ENCODE measurements around the gene SNW1. TPM values are rescaled to one million over a fixed set of nuclear protein-coding genes. Genes with fewer than 3 reads are reported as not detected.
"Not testable (repeated sequence)": the region's sequence is repeated elsewhere in the genome, so short reads cannot be mapped to it uniquely, and the experiment has no call there.

SNW1 gene
- total and polyA plus RNA-seq, 8 donors: 13.7 to 35.0 (median 30.2) TPM

DNA sequence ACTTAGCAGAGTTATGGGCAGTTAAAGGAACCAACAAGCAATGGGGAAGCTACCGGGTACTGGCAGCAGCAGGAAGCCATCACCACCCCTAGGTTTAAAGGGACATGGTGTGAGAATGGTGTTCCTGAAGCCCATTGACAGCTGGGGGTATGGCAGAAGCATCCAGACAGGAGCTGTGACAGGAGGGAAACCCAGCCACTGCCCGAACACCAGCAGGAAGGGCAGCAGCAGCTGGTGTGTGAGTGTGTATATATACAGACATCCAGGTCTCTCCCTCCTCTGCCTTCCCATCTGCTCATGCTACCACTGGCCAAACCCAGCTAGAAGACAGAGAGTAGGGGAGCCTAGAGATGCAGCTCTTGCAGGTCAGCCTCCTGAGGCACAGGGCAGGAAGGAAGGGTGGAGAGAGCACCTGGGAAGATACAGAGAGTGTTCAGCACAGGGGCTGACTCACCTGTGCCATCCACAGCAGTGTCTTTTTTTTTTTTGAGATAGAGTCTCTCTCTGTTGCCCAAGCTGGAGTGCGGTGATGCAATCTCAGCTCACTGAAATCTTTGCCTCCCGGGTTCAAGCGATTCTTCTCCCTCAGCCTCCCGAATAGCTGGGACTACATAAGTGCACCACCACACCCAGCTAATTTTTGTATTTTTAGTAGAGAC is 29.7 kb upstream of the SNW1 start:
- WGBS, 2 donors: 70 to 79% methylated on average over 6 of the region's 6 CpGs
- Histone ChIP-seq H3K4me1 (no peaks in the 10 kb centered on the region), H3K4me3 (no peak overlapping the region), H3K9me3 (no peaks in the 10 kb centered on the region), H3K36me3 (no peaks in the 10 kb centered on the region), H3K27ac (no peak overlapping the region), H3K27me3 (no peaks in the 10 kb centered on the region)
- ATAC-seq (no peak), DNase-seq (no peak), FAIRE-seq (no peak)
- TF ChIP-seq, protein P1, sequence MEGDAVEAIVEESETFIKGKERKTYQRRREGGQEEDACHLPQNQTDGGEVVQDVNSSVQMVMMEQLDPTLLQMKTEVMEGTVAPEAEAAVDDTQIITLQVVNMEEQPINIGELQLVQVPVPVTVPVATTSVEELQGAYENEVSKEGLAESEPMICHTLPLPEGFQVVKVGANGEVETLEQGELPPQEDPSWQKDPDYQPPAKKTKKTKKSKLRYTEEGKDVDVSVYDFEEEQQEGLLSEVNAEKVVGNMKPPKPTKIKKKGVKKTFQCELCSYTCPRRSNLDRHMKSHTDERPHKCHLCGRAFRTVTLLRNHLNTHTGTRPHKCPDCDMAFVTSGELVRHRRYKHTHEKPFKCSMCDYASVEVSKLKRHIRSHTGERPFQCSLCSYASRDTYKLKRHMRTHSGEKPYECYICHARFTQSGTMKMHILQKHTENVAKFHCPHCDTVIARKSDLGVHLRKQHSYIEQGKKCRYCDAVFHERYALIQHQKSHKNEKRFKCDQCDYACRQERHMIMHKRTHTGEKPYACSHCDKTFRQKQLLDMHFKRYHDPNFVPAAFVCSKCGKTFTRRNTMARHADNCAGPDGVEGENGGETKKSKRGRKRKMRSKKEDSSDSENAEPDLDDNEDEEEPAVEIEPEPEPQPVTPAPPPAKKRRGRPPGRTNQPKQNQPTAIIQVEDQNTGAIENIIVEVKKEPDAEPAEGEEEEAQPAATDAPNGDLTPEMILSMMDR (IDR thresholded peaks at IDR 0.05): no peak
- intact Hi-C loops (cut with DNase I): no loop called here

DNA sequence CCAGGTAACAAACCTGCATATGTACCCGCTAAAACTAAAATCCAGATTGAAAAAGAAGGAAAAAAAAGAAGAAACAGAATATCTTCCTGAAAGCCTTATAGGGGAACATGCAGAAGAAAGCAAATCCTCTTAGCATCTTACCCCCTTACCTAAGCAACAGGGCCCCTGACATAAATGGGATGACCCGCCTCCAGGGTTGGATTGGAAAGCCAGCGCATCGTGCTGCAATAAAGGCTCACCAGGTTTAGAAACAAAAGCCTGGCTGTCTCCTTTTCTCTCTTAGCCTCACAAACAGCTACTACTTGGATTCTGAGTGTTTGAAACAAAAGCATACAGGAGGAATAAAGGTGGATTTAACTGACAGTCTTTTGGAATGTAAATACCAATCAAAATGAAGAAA is 25.2 kb upstream of the SNW1 start:
- TF ChIP-seq, protein P1 (IDR thresholded peaks at IDR 0.05): no peak
- Histone ChIP-seq H3K27me3 (no peaks in the 10 kb centered on the region), H3K36me3 (no peaks in the 10 kb centered on the region), H3K27ac (no peak overlapping the region), H3K9me3 (no peaks in the 10 kb centered on the region), H3K4me1 (no peaks in the 10 kb centered on the region), H3K4me3 (no peak overlapping the region)
- ATAC-seq: no peak
- intact Hi-C loops (cut with DNase I): no loop called here
- FAIRE-seq: no peak
- 42 to 48% methylated on average over 4 of the region's 4 CpGs for WGBS, 2 donors
- DNase-seq: no peak

DNA sequence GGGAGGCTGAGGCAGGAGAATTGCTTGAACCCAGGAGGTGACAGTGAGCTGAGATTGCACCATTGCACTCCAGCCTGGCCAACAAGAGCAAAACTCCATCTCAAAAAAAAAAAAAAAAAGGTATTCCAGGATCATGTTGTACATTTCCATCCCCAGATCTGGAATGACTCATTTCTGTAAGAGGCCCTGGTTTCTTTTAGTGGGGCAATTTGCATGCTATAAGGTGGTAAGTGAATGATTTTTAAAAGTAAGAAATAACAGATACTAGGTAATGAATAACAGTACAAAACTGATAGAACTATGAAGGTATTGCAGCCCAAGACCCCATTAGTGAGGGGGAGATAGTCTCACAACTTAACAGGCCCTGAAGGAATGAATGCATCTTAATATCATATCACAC is 21.2 kb upstream of the SNW1 start:
- FAIRE-seq (no peak), DNase-seq (no peak), ATAC-seq (no peak)
- no peaks in the 10 kb centered on the region for H3K27me3 ChIP-seq
- H3K9me3 ChIP-seq: no peaks in the 10 kb centered on the region
- H3K4me1 ChIP-seq: no peaks in the 10 kb centered on the region
- intact Hi-C loops (cut with DNase I): no loop called here
- no peak overlapping the region for H3K4me3 ChIP-seq
- H3K27ac ChIP-seq: no peak overlapping the region
- H3K36me3 ChIP-seq: no peaks in the 10 kb centered on the region
- TF ChIP-seq, protein P1 (IDR thresholded peaks at IDR 0.05): no peak

DNA sequence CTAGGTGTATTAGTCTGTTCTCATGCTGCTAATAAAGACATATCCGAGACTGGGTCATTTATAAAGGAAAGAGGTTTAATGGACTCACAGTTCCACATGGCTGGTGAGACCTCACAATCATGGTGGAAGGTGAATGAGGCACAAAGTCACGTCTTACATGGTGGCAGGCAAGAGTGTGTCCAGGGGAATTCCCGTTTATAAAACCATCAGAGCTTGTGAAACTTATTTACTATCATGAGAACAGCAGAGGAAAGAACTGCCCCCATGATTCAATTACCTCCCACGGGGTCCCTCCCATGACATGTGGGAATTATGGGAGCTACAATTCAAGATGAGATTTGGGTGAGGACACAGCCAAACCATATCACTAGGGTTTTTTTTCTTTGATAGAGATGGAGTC is 13.0 kb upstream of the SNW1 start:
- ATAC-seq; H3K36me3 ChIP-seq; H3K4me1 ChIP-seq; FAIRE-seq; H3K27me3 ChIP-seq; H3K4me3 ChIP-seq; H3K9me3 ChIP-seq; DNase-seq; intact Hi-C loops (cut with DNase I); H3K27ac ChIP-seq: not testable (repeated sequence)
- 64 to 84% methylated on average over 4 of the region's 4 CpGs for WGBS, 2 donors

DNA sequence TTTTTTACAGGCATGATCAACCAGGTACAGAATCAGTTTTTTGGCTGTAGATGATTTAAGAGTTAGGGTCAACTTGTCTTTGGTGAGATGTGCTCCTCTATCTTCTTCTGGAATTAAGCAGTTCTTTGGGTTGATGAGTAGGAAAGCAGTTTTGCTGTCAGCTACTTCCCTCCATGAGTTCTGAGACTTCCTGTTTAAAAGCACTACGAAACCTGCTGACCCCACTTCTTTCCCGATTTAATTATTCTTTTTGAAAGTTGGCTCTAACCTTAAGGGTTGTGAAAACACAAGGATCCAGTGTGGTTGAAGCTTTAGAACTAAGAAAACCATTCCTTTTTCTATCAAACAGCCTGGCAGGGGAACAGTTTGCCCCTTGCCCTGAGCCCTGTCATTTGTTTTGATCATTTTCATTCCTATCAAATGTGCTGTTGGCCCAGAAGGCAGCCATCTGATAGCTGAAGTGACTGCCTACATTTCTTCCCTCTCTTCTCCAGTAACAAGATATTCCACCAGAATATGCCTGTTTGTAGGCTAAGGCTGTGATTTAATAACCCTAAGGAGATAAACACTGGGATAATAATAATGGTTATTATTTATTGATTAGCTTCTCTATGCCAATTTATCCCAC is 7.6 kb upstream of the SNW1 start:
- H3K27me3 ChIP-seq; H3K36me3 ChIP-seq; H3K4me1 ChIP-seq; intact Hi-C loops (cut with DNase I); DNase-seq; FAIRE-seq; H3K4me3 ChIP-seq; H3K9me3 ChIP-seq: not testable (repeated sequence)
- H3K27ac ChIP-seq: peak overlapping the region in 1 of 4 donors; percentile 23
- 71 to 75% methylated on average over 2 of the region's 2 CpGs for WGBS, 2 donors
- ATAC-seq: peak in 1 of 4 donors; percentile 44

DNA sequence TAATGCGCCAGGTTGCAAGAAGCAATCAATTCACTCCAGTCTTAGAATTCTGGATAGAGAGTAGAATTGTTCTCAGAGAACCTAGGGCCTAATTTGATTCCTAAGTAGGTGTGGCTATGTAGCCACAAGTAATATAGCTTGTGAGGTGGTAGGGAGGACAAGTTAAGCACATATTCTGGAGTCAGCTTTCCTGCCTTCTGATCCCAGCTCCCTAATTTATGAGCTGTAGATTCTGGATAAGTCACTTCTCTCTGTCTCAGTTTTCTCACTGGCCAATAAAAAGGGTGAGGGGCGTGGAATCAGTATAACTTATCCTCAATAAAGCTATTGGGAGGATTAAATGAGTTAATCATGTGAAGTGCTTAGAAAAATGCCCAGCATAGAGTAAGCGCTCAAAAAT is 3.0 kb upstream of the SNW1 start:
- Histone ChIP-seq H3K4me1 (peaks cover 0 to 12% (median 9%) of the 10 kb centered on the region in 3 donors), H3K27me3 (no peaks in the 10 kb centered on the region), H3K27ac (no peak overlapping the region), H3K36me3 (no peaks in the 10 kb centered on the region), H3K4me3 (no peak overlapping the region), H3K9me3 (no peaks in the 10 kb centered on the region)
- intact Hi-C loops (cut with DNase I): no loop called here
- TF ChIP-seq, protein P1 (IDR thresholded peaks at IDR 0.05): no peak
- ATAC-seq (no peak), FAIRE-seq (no peak), DNase-seq (no peak)
- WGBS, 2 donors: 78 to 82% methylated on average over 3 of the region's 3 CpGs

Measured in pancreas (tissue), 10 donors.